DOHH2 (cell line): ENCODE results near the gene YAE1.

ENCODE experiments used
- H3F3A ChIP-seq: fragments of 200-600 bp; sonication (generic), shearing (Covaris generic); 2 replicates; pipeline ENCODE4 v1.6.0; 2016; ENCODE audit warnings: antibody characterized with exemption, mild to moderate bottlenecking; ENCODE audit not compliant: control insufficient read depth, insufficient read depth
- H3K27ac ChIP-seq: fragments of 200-600 bp; sonication (generic); 2 replicates; pipeline ENCODE4 v1.5.1; 2014; ENCODE audit warnings: low read depth, mild to moderate bottlenecking, low read length, moderate library complexity
- H3K27me3 ChIP-seq: fragments of 200-600 bp; sonication (generic); 2 replicates; pipeline ENCODE4 v1.6.1; 2014; ENCODE audit warnings: mild to moderate bottlenecking, low read length, mixed read lengths; ENCODE audit not compliant: control insufficient read depth
- H3K36me3 ChIP-seq: fragments of 200-600 bp; sonication (generic); 2 replicates; pipeline ENCODE4 v1.6.1; 2014; ENCODE audit warnings: mild to moderate bottlenecking, low read length, moderate library complexity, mixed read lengths; ENCODE audit not compliant: control insufficient read depth
- H3K4me1 ChIP-seq: fragments of 200-600 bp; sonication (generic); 2 replicates; pipeline ENCODE4 v1.6.1; 2014; ENCODE audit warnings: mild to moderate bottlenecking, low read length, mixed read lengths; ENCODE audit not compliant: control insufficient read depth
- H3K4me2 ChIP-seq: fragments of 200-600 bp; sonication (generic); 2 replicates; pipeline ENCODE4 v1.6.0; 2014; ENCODE audit warnings: mild to moderate bottlenecking, low read length, moderate library complexity
- H3K4me3 ChIP-seq: fragments of 200-600 bp; sonication (generic); 2 replicates; pipeline ENCODE4 v1.5.1; 2014; ENCODE audit warnings: mild to moderate bottlenecking, low read length, mixed read lengths
- H3K79me2 ChIP-seq: fragments of 200-600 bp; sonication (generic); 2 replicates; pipeline ENCODE4 v1.6.1; 2014; ENCODE audit warnings: mild to moderate bottlenecking, low read length, mixed read lengths; ENCODE audit not compliant: control insufficient read depth
- H3K9me2 ChIP-seq: fragments of 200-600 bp; sonication (generic); replicated peaks from 2 replicates; pipeline ENCODE4 v1.6.1; 2014; ENCODE audit warnings: mild to moderate bottlenecking, low read length, mixed read lengths; ENCODE audit not compliant: control insufficient read depth
- H3K9me3 ChIP-seq: fragments of 200-600 bp; sonication (generic); 2 replicates; pipeline ENCODE4 v1.6.1; 2014; ENCODE audit warnings: antibody characterized with exemption, low read length, mixed read lengths; ENCODE audit not compliant: control insufficient read depth, insufficient read depth
- H4K20me1 ChIP-seq: fragments of 200-600 bp; sonication (generic); 2 replicates; pipeline ENCODE4 v1.6.0; 2014; ENCODE audit warnings: low read depth, mild to moderate bottlenecking, antibody characterized with exemption, low read length, moderate library complexity; ENCODE audit not compliant: control insufficient read depth, insufficient read depth
- CTCF ChIP-seq: fragments of 200-600 bp; sonication (generic); IDR thresholded peaks from one replicate; pipeline ENCODE4 v1.5.1; 2014; ENCODE audit warnings: antibody characterized with exemption, mild to moderate bottlenecking, low read depth, low read length; ENCODE audit not compliant: poor library complexity, severe bottlenecking
- EZH2phosphoT487 ChIP-seq: fragments of 200-600 bp; sonication (generic); IDR thresholded peaks from 2 replicates; pipeline ENCODE4 v1.6.1; 2017; ENCODE audit warnings: borderline replicate concordance, mild to moderate bottlenecking, antibody characterized with exemption, low read length, moderate library complexity, mixed read lengths

YAE1 gene

GRCh38 chr7:39615350-39615975 is 49.3 kb downstream of the YAE1 start:
- Histone ChIP-seq H3K4me1 (peaks cover 3% of the 10 kb centered on the region), H3K27ac (no peak overlapping the region), H4K20me1 (no peaks in the 10 kb centered on the region), H3K9me3 (no peaks in the 10 kb centered on the region), H3K4me3 (no peak overlapping the region), H3K9me2 (no peaks in the 10 kb centered on the region), H3K36me3 (0 out of 2 replicates have a peak, but pooled peaks cover 2% of the 10 kb centered on the region), H3F3A (peaks cover 3% of the 10 kb centered on the region; the same call in 1 of the 2 replicates), H3K27me3 (peaks cover 3% of the 10 kb centered on the region; the same call in 1 of the 2 replicates), H3K4me2 (no peak overlapping the region), H3K79me2 (no peaks in the 10 kb centered on the region)
- no peak for TF ChIP-seq CTCF
- TF ChIP-seq EZH2phosphoT487 = no peak

DNA sequence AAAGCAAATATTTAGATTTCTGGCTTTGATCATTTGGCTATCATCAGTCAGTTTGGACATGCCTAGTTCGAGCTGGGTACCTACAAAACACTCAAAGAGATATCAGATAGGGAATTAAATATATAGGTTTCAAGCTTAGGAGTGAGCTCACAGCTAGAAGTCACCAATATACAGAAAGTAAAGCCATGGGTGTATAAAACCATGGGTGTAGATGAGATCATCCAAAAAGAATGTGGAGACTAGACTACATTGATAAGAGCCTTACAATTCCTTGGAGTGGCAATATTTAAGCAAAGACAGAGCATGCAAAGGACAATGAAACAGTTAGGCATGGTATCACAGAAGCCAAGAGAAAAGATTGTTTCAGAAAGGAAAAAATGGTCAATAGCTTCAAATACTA is 49.9 kb downstream of the YAE1 start:
- peaks cover 6% of the 10 kb centered on the region for H3F3A ChIP-seq
- H3K27me3 ChIP-seq = peaks cover 3% of the 10 kb centered on the region; the same call in 1 of the 2 replicates
- H3K36me3 ChIP-seq = 0 out of 2 replicates have a peak, but pooled peaks cover 2% of the 10 kb centered on the region
- no peak overlapping the region for H3K4me3 ChIP-seq
- H3K79me2 ChIP-seq = no peaks in the 10 kb centered on the region
- no peaks in the 10 kb centered on the region for H4K20me1 ChIP-seq
- peaks cover 10% of the 10 kb centered on the region for H3K4me1 ChIP-seq
- no peak overlapping the region for H3K4me2 ChIP-seq
- no peak for TF ChIP-seq CTCF
- TF ChIP-seq EZH2phosphoT487 = no peak
- no peaks in the 10 kb centered on the region for H3K9me3 ChIP-seq
- no peaks in the 10 kb centered on the region for H3K9me2 ChIP-seq
- no peak overlapping the region for H3K27ac ChIP-seq

- no peak overlapping the region for H3K4me3 ChIP-seq
- peaks cover 3% of the 10 kb centered on the region; the same call in 1 of the 2 replicates for H3K27me3 ChIP-seq
- H3K4me1 ChIP-seq = peaks cover 18% of the 10 kb centered on the region
- H3K4me2 ChIP-seq = no peak overlapping the region
- no peaks in the 10 kb centered on the region for H3K9me2 ChIP-seq
- H4K20me1 ChIP-seq = no peaks in the 10 kb centered on the region
- H3K9me3 ChIP-seq = no peaks in the 10 kb centered on the region
- H3K79me2 ChIP-seq = peaks cover 3% of the 10 kb centered on the region
- TF ChIP-seq EZH2phosphoT487 = no peak
- 0 out of 2 replicates have a peak, but pooled peaks cover 2% of the 10 kb centered on the region for H3K36me3 ChIP-seq
- peaks cover 12% of the 10 kb centered on the region for H3F3A ChIP-seq
- H3K27ac ChIP-seq = no peak overlapping the region
These were observed 50.8 kb downstream of the YAE1 start for GRCh38 chr7:39617005-39617404.

GRCh38 chr7:39618868-39619267 is 52.7 kb downstream of the YAE1 start:
- Histone ChIP-seq H3K4me1 (peaks cover 25% of the 10 kb centered on the region), H3K9me3 (no peaks in the 10 kb centered on the region), H3K4me3 (no peak overlapping the region), H3K27ac (no peak overlapping the region), H3K27me3 (peaks cover 3% of the 10 kb centered on the region; the same call in 1 of the 2 replicates), H3K4me2 (no peak overlapping the region), H3K79me2 (peaks cover 21% of the 10 kb centered on the region), H3K36me3 (peaks cover 2% of the 10 kb centered on the region; the same call in 1 of the 2 replicates), H4K20me1 (no peaks in the 10 kb centered on the region), H3K9me2 (no peaks in the 10 kb centered on the region), H3F3A (peaks cover 13% of the 10 kb centered on the region)
- TF ChIP-seq EZH2phosphoT487 = no peak
- no peak for TF ChIP-seq CTCF
